CD4-positive, alpha-beta T cell (primary cell): ENCODE data around the gene MYMK. TPM values are rescaled to one million over a fixed set of nuclear protein-coding genes. Genes with fewer than 3 reads are reported as not detected.

Source experiments
- ATAC-seq: fragments of 200-7000 bp; cut with Tn5 transposase; one replicate; pipeline ENCODE4 v1.10.0; 2022; ENCODE audit warnings: mild to moderate bottlenecking; ENCODE audit not compliant: poor library complexity
- CTCF ChIA-PET: fragments of 350-600 bp; sonication (Branson Sonifier 250); formaldehyde crosslinking; loops from one replicate; lab custom pipeline; 2021; ENCODE audit warnings: antibody characterized with exemption, inconsistent platforms; lab: Charles Lee
- POLR2A ChIA-PET: fragments of 350-600 bp; sonication (Branson Sonifier 250); formaldehyde crosslinking; loops from one replicate; lab custom pipeline; 2021; ENCODE audit warnings: antibody characterized with exemption, inconsistent platforms; lab: Charles Lee
- DNase-seq, 14 experiments: peaks; one replicate each; pipeline ENCODE4 v3.0.0-alpha.2; 2013 to 2020; ENCODE audit warnings: mixed read lengths in 2 of 14
- H3K27ac ChIP-seq, 2 donors: one replicate each; pipeline versions ENCODE4 v1.5.1 to v1.7.0; 2013; ENCODE audit warnings: low read length in 2 of 2, low read depth in 1 of 2, mild to moderate bottlenecking in 1 of 2
- H3K27me3 ChIP-seq, 2 experiments: 1 replicate in 1 of 2; 2 replicates in 1 of 2; pipeline versions ENCODE4 v1.6.1 to v1.7.0; 2013; ENCODE audit warnings: low read length in 2 of 2, control low read depth in 1 of 2, mild to moderate bottlenecking in 1 of 2, moderate library complexity in 1 of 2; ENCODE audit not compliant: insufficient read depth in 2 of 2, control insufficient read depth in 1 of 2
- H3K36me3 ChIP-seq: one replicate; pipeline ENCODE4 v1.6.1; 2013; ENCODE audit warnings: low read length, control low read depth; ENCODE audit not compliant: insufficient read depth
- H3K4me1 ChIP-seq: one replicate; pipeline ENCODE4 v1.6.1; 2013; ENCODE audit warnings: low read length, control low read depth; ENCODE audit not compliant: insufficient read depth
- H3K4me3 ChIP-seq: one replicate; pipeline ENCODE4 v1.5.1; 2013; ENCODE audit warnings: mild to moderate bottlenecking, low read length, moderate library complexity
- H3K9me3 ChIP-seq, 2 experiments: 1 replicate in 1 of 2; 2 replicates in 1 of 2; pipeline versions ENCODE4 v1.6.1 to v1.7.0; 2013; ENCODE audit warnings: low read length in 2 of 2, mild to moderate bottlenecking in 2 of 2, control low read depth in 1 of 2, moderate library complexity in 1 of 2; ENCODE audit not compliant: control insufficient read depth in 1 of 2, insufficient read depth in 1 of 2
- H3K27ac Mint-ChIP-seq: one replicate; pipeline ENCODE4 v1.8.0; 2020; ENCODE audit warnings: mixed read lengths
- H3K27me3 Mint-ChIP-seq: one replicate; pipeline ENCODE4 v1.8.0; 2021; ENCODE audit warnings: mixed read lengths
- H3K36me3 Mint-ChIP-seq: one replicate; pipeline ENCODE4 v1.8.0; 2021; ENCODE audit warnings: low read depth, mixed read lengths
- H3K4me1 Mint-ChIP-seq: one replicate; pipeline ENCODE4 v1.8.0; 2021; ENCODE audit warnings: low read depth, mixed read lengths
- H3K4me3 Mint-ChIP-seq: one replicate; pipeline ENCODE4 v1.8.0; 2020; ENCODE audit warnings: mild to moderate bottlenecking, mixed read lengths
- H3K9me3 Mint-ChIP-seq: one replicate; pipeline ENCODE4 v1.8.0; 2020; ENCODE audit warnings: mixed read lengths
- CTCF ChIP-seq: fragments of 200-600 bp; IDR thresholded peaks from one replicate; pipeline ENCODE4 v1.8.0; 2022; ENCODE audit warnings: antibody characterized with exemption, mild to moderate bottlenecking
- intact Hi-C, 2 experiments: fragments of 100-400 bp; cut with DNase I in 1 of 2; cut with micrococcal nuclease in 1 of 2; formaldehyde crosslinking; loops; one replicate each; pipeline versions ENCODE4 v1.15.1 to v1.9.0; 2023 to 2025; cut with DNase I, micrococcal nuclease
- total RNA-seq, 174 experiments: library from RNA in 2 of 174; stranded (reverse) in 2 of 174; gene quantifications; one replicate each; pipeline ENCODE4 v1.2.3 and lab custom pipeline; 2021 to 2026

Gene MYMK
- total RNA-seq, 2 experiments from 2014 or later: not detected

- peaks cover 7% of the 10 kb centered on the region for H3K27me3 Mint-ChIP-seq
- no peak overlapping the region for H3K27ac Mint-ChIP-seq
- CTCF ChIA-PET: no interaction called here
- H3K36me3 Mint-ChIP-seq: no peaks in the 10 kb centered on the region
- Histone ChIP-seq H3K27ac (no peak overlapping the region), H3K27me3 (peaks cover 0 to 2% of the 10 kb centered on the region in 2 experiments), H3K4me3 (no peak overlapping the region), H3K36me3 (no peaks in the 10 kb centered on the region), H3K9me3 (peaks cover 12 to 18% of the 10 kb centered on the region in 2 experiments), H3K4me1 (no peaks in the 10 kb centered on the region)
- intact Hi-C loops: no loop called here
- TF ChIP-seq CTCF: no peak
- no peaks in the 10 kb centered on the region for H3K4me1 Mint-ChIP-seq
- peaks cover 3% of the 10 kb centered on the region for H3K9me3 Mint-ChIP-seq
- H3K4me3 Mint-ChIP-seq: no peak overlapping the region
- ATAC-seq: no peak
- no peak for DNase-seq
- POLR2A ChIA-PET: no interaction called here
Measured at GRCh38 chr9:133499132-133499891, 25.4 kb downstream of the MYMK start.

GRCh38 chr9:133496861-133497842, 27.6 kb downstream of the MYMK start:
- ATAC-seq (no peak), DNase-seq (no peak)
- no peak overlapping the region for H3K4me3 ChIP-seq
- Mint-ChIP-seq H3K27me3 (peaks cover 7% of the 10 kb centered on the region), H3K4me3 (no peak overlapping the region), H3K4me1 (no peaks in the 10 kb centered on the region), H3K36me3 (no peaks in the 10 kb centered on the region), H3K27ac (no peak overlapping the region), H3K9me3 (peaks cover 3% of the 10 kb centered on the region)
- CTCF ChIA-PET: no interaction called here
- no peak overlapping the region for H3K27ac ChIP-seq
- intact Hi-C loops: no loop called here
- POLR2A ChIA-PET: no interaction called here
- H3K27me3 ChIP-seq: peaks cover 0 to 2% of the 10 kb centered on the region in 2 experiments
- peaks cover 7 to 8% of the 10 kb centered on the region in 2 experiments for H3K9me3 ChIP-seq
- H3K4me1 ChIP-seq: no peaks in the 10 kb centered on the region
- H3K36me3 ChIP-seq: no peaks in the 10 kb centered on the region
- no peak for TF ChIP-seq CTCF

GRCh38 chr9:133495327-133496293, 29.1 kb downstream of the MYMK start:
- Mint-ChIP-seq H3K27me3 (peaks cover 7% of the 10 kb centered on the region), H3K27ac (no peak overlapping the region), H3K4me1 (no peaks in the 10 kb centered on the region), H3K36me3 (no peaks in the 10 kb centered on the region), H3K9me3 (no peaks in the 10 kb centered on the region), H3K4me3 (no peak overlapping the region)
- intact Hi-C loops: no loop called here
- DNase-seq (no peak), ATAC-seq (no peak)
- TF ChIP-seq CTCF: no peak
- peaks cover 0 to 7% of the 10 kb centered on the region in 2 experiments for H3K9me3 ChIP-seq
- no peaks in the 10 kb centered on the region for H3K4me1 ChIP-seq
- H3K27me3 ChIP-seq: peaks cover 0 to 5% of the 10 kb centered on the region in 2 experiments
- CTCF ChIA-PET: no interaction called here
- H3K27ac ChIP-seq: no peak overlapping the region
- no peaks in the 10 kb centered on the region for H3K36me3 ChIP-seq
- H3K4me3 ChIP-seq: no peak overlapping the region
- POLR2A ChIA-PET: interaction anchor here (0.7 kb wide), 1 partner anchor 55 kb away, joined by 3 read pairs; no protein-coding TSS in a partner anchor
